ENCODE data around the gene RRP1.
"Not testable (repeated sequence)": the region's sequence is repeated elsewhere in the genome, so short reads cannot be mapped to it uniquely, and the experiment has no call there.

RRP1 gene

GRCh38 chr21:43811262-43812105, 22.1 kb downstream of the RRP1 start:
- DNase-seq (ENCODE audit: low read depth, low spot score) = no peak
- no peak overlapping the region for H3K4me3 ChIP-seq (ENCODE audit: low read length)

GRCh38 chr21:43812139-43812821, 22.9 kb downstream of the RRP1 start:
- no peak for DNase-seq (ENCODE audit: low read depth, low spot score)
- no peak overlapping the region for H3K4me3 ChIP-seq (ENCODE audit: low read length)

GRCh38 chr21:43812957-43813655, 23.7 kb downstream of the RRP1 start:
- no peak for DNase-seq (ENCODE audit: low read depth, low spot score)
- no peak overlapping the region for H3K4me3 ChIP-seq (ENCODE audit: low read length)

GRCh38 chr21:43813656-43813980, 24.2 kb downstream of the RRP1 start:
- H3K4me3 ChIP-seq (ENCODE audit: low read length) = no peak overlapping the region
- no peak for DNase-seq (ENCODE audit: low read depth, low spot score)

- no peak for DNase-seq (ENCODE audit: low read depth, low spot score)
- no peak overlapping the region for H3K4me3 ChIP-seq (ENCODE audit: low read length)
These were observed 25.1 kb downstream of the RRP1 start for GRCh38 chr21:43814215-43815106.

GRCh38 chr21:43815107-43815613, 25.8 kb downstream of the RRP1 start:
- DNase-seq (ENCODE audit: low read depth, low spot score) = no peak
- no peak overlapping the region for H3K4me3 ChIP-seq (ENCODE audit: low read length)

GRCh38 chr21:43815991-43816390, 26.6 kb downstream of the RRP1 start:
- H3K4me3 ChIP-seq (ENCODE audit: low read length) = no peak overlapping the region

GRCh38 chr21:43816611-43817071, 27.3 kb downstream of the RRP1 start:
- no peak for DNase-seq (ENCODE audit: low read depth, low spot score)
- H3K4me3 ChIP-seq (ENCODE audit: low read length) = no peak overlapping the region

More at GRCh38 chr21:43815991-43816390, 26.6 kb downstream of the RRP1 start:
- no peak for DNase-seq (ENCODE audit: low read depth, low spot score)

GRCh38 chr21:43817157-43818086, 28.0 kb downstream of the RRP1 start:
- H3K4me3 ChIP-seq (ENCODE audit: low read length) = no peak overlapping the region
- DNase-seq (ENCODE audit: low read depth, low spot score) = no peak

- H3K4me3 ChIP-seq (ENCODE audit: low read length) = no peak overlapping the region
- DNase-seq (ENCODE audit: low read depth, low spot score) = no peak
These were observed 29.3 kb downstream of the RRP1 start for GRCh38 chr21:43818685-43819084.

GRCh38 chr21:43819511-43820405, 30.4 kb downstream of the RRP1 start:
- no peak for DNase-seq (ENCODE audit: low read depth, low spot score)
- H3K4me3 ChIP-seq (ENCODE audit: low read length) = no peak overlapping the region

- no peak for DNase-seq (ENCODE audit: low read depth, low spot score)
- no peak overlapping the region for H3K4me3 ChIP-seq (ENCODE audit: low read length)
These were observed 31.1 kb downstream of the RRP1 start for GRCh38 chr21:43820466-43820865.

GRCh38 chr21:43822166-43822565, 32.8 kb downstream of the RRP1 start:
- not testable (repeated sequence) for H3K4me3 ChIP-seq (ENCODE audit: low read length); DNase-seq (ENCODE audit: low read depth, low spot score)

GRCh38 chr21:43822741-43823140, 33.4 kb downstream of the RRP1 start:
- DNase-seq (ENCODE audit: low read depth, low spot score); H3K4me3 ChIP-seq (ENCODE audit: low read length): not testable (repeated sequence)

GRCh38 chr21:43824333-43825241, 35.2 kb downstream of the RRP1 start:
- DNase-seq (ENCODE audit: low read depth, low spot score) = no peak
- no peak overlapping the region for H3K4me3 ChIP-seq (ENCODE audit: low read length)
